T-helper 1 cell treated with Interleukin-12 subunit alpha and Interleukin-12 subunit beta and Interleukin-4 antibody, amounts not matched to agents 30 μg/mL and 1 μg/mL, for 36 hours (primary cell): ENCODE data around the gene F8.
"Not testable (repeated sequence)": the region's sequence is repeated elsewhere in the genome, so short reads cannot be mapped to it uniquely, and the experiment has no call there.

Source experiments
- H3K27ac Mint-ChIP-seq: one replicate; pipeline ENCODE4 v1.8.0; 2021; ENCODE audit warnings: mild to moderate bottlenecking, mixed read lengths
- H3K27me3 Mint-ChIP-seq: one replicate; pipeline ENCODE4 v1.8.0; 2021; ENCODE audit warnings: low read depth, mixed read lengths
- H3K36me3 Mint-ChIP-seq: one replicate; pipeline ENCODE4 v1.8.0; 2021; ENCODE audit warnings: low read depth, mixed read lengths
- H3K4me1 Mint-ChIP-seq: one replicate; pipeline ENCODE4 v1.8.0; 2021; ENCODE audit warnings: low read depth, mixed read lengths
- H3K4me3 Mint-ChIP-seq: one replicate; pipeline ENCODE4 v1.8.0; 2021; ENCODE audit warnings: mild to moderate bottlenecking, moderate library complexity, mixed read lengths
- H3K9me3 Mint-ChIP-seq: one replicate; pipeline ENCODE4 v1.8.0; 2021; ENCODE audit warnings: mixed read lengths

Gene F8

DNA sequence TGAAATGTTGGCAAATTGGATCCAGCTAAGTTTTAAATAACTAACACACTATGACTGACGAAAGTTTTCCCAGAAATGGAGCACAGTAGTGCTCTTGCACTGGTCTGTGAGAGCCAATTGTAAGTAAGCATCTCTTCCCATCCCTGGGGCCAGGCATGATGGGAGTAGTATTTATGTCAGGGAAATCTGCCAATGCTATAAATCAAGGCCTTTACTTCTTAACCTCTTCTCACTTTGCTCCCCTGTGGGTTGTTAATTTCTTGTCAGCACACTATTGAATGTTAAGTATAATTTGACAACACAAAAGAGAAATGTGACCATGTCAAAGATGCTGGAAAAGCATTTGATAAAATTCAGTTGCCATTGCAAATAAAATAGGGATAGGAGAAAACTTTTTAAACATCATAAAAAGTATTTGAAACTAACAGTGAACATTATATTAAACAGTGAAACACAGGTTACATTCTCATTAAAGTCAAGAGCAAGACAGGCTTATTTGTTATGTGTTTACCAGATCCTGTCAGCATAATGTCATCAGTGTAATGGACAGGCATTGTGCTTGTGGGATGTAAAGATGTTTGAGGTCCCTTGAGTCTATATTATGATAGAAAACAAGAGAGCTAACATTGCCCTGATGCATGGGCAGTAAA, 131.4 kb downstream of the F8 start:
- H3K36me3 Mint-ChIP-seq, result peaks cover 3% of the 10 kb centered on the region
- no peak overlapping the region for H3K27ac Mint-ChIP-seq
- H3K9me3 Mint-ChIP-seq, result no peaks in the 10 kb centered on the region
- H3K4me1 Mint-ChIP-seq, result no peaks in the 10 kb centered on the region
- H3K27me3 Mint-ChIP-seq, result no peaks in the 10 kb centered on the region
- no peak overlapping the region for H3K4me3 Mint-ChIP-seq

DNA sequence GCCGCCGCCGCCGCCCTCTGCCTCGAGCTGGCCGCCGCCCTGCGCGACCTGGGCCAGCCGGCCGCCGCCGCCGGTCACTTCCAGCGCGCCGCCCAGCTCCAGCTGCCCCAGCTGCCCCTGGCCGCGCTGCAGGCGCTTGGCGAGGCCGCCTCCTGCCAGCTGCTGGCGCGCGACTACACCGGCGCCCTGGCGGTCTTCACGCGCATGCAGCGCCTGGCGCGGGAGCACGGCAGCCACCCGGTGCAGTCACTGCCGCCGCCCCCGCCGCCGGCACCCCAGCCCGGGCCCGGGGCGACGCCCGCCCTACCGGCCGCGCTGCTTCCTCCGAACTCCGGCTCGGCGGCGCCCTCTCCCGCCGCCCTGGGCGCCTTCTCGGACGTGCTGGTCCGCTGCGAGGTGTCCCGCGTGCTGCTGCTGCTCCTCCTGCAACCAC, 135.7 kb downstream of the F8 start:
- not testable (repeated sequence) for H3K4me3 Mint-ChIP-seq, H3K27me3 Mint-ChIP-seq, H3K4me1 Mint-ChIP-seq, H3K9me3 Mint-ChIP-seq, H3K27ac Mint-ChIP-seq, H3K36me3 Mint-ChIP-seq

DNA sequence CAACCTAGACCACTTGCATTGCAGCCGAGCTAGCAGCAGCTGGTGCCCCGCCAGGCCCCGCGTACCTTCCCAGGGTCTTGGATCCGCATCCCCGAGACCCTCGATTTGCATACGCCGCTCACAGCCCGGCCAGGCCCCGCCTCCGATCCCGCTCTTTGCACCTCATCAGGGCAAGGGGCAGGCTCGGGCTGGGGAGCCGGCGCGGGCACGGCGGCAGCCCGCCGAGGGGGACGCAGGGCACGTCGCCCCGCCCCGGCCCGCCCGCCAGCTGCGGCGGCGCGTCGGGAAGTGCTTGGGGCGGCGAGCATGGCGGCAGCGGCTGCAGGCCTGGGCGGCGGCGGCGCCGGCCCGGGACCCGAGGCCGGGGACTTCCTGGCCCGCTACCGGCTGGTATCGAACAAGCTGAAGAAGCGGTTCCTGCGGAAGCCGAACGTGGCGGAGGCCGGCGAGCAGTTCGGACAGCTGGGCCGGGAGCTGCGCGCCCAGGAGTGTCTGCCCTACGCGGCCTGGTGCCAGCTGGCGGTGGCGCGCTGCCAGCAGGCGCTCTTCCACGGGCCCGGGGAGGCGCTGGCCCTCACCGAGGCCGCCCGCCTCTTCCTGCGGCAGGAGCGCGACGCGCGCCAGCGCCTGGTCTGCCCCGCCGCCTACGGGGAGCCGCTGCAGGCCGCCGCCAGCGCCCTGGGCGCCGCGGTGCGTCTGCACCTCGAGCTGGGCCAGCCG, 136.3 kb downstream of the F8 start, which contains the start of gene F8A1:
Gene F8A1 (plus strand): TSS at position 287 of the 720 bp plus-strand sequence. CDS start 20 bp downstream, at position 307.
- H3K27me3 Mint-ChIP-seq, H3K4me3 Mint-ChIP-seq, H3K27ac Mint-ChIP-seq: not testable (repeated sequence)

DNA sequence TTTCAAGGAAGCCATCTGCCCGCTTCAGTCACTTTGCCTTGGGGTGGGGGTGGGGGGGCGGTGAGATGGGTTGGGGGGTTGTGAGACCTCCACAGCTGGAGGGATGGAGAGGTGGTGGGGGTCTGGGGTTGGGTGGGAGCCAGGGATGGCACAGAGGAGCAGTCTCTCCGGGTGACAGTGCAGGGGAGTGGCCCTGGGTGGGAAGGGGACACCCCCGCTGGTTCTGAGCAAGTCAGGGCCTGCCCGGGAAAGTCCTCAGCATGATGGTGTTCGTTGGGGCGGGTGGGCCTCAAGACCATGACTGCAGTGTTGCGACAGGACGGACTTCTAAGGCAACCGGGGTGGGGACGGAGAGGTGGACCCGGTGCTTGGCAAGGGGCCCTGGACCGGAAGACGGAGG, 137.0 kb downstream of the F8 start:
- H3K4me3 Mint-ChIP-seq, H3K4me1 Mint-ChIP-seq: not testable (repeated sequence)

More for the DNA sequence above, 136.3 kb downstream of the F8 start, which contains the start of gene F8A1:
- H3K4me1 Mint-ChIP-seq, H3K36me3 Mint-ChIP-seq, H3K9me3 Mint-ChIP-seq: not testable (repeated sequence)

DNA sequence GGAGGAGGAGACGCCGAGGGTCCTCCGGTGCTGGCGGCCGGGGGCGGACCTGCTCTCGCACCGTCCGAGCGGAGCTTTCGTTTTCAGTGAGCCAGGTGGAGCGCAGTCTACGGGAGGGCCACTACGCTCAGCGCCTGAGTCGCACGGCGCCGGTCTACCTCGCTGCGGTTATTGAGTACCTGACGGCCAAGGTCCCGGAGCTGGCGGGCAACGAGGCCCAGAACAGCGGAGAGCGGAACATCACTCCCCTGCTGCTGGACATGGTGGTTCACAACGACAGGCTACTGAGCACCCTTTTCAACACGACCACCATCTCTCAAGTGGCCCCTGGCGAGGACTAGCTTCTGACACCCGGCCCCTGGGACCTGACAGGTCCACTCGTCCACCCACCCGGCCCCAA, 137.5 kb downstream of the F8 start:
- not testable (repeated sequence) for H3K9me3 Mint-ChIP-seq, H3K27me3 Mint-ChIP-seq, H3K4me3 Mint-ChIP-seq, H3K27ac Mint-ChIP-seq, H3K4me1 Mint-ChIP-seq, H3K36me3 Mint-ChIP-seq

More for the DNA sequence above, 137.0 kb downstream of the F8 start:
- H3K27me3 Mint-ChIP-seq, H3K9me3 Mint-ChIP-seq, H3K27ac Mint-ChIP-seq, H3K36me3 Mint-ChIP-seq: not testable (repeated sequence)

DNA sequence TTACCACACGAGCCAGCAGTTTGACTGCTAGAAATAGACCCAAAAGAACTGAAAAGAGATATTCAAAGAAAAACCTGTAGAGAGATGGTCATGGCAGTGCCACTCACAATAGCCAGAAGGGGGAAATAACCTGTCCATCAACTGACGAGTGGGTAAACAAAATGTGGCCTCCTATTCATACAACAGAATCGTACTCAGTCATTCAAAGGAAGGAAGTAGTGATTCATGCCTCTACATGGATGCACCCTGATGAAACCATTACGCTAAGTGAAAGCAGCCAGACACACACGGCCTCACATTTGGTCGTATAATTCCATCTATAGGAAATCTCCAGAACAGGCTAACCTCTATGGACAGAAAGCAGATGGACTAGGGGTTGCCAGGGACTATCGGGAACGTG, 138.5 kb downstream of the F8 start:
- H3K9me3 Mint-ChIP-seq, H3K27ac Mint-ChIP-seq, H3K36me3 Mint-ChIP-seq, H3K4me3 Mint-ChIP-seq, H3K27me3 Mint-ChIP-seq, H3K4me1 Mint-ChIP-seq: not testable (repeated sequence)

DNA sequence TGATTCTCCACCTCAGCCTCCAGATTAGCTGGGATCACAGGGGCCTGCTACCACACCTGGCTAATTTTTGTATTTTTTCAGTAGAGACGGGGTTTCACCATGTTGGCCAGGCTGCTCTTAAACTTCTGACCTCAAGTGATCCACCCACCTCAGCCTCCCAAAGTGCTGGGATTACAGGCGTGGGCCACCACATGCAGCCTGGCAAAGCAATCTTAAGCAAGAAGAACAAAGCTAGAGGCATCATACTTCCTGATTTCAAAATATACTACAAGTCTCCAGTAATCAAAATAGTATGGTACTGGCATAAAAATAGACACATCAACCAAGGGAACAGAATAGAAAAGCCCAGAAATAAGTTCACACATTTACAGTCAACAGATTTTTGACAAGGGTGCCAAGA, 149.2 kb downstream of the F8 start:
- no peak overlapping the region for H3K4me3 Mint-ChIP-seq
- no peak overlapping the region for H3K27ac Mint-ChIP-seq
- peaks cover 3% of the 10 kb centered on the region for H3K27me3 Mint-ChIP-seq
- no peaks in the 10 kb centered on the region for H3K4me1 Mint-ChIP-seq
- peaks cover 17% of the 10 kb centered on the region for H3K9me3 Mint-ChIP-seq
- no peaks in the 10 kb centered on the region for H3K36me3 Mint-ChIP-seq

DNA sequence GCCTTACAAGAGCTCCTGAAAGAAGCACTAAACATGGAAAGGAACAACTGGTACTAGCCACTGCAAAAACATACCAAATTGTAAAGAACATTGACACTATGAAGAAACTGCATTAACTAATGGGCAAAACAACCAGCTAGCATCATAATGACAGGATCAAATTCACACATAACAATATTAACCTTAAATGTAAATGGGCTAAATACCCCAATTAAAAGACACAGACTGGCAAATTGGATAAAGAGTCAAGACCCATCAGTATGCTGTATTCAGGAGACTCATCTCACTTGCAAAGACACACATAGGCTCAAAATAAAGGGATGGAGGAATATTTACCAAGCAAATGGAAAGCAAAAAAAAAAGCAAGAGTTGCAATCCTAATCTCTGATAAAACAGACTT, 154.0 kb downstream of the F8 start:
- not testable (repeated sequence) for H3K36me3 Mint-ChIP-seq, H3K4me1 Mint-ChIP-seq, H3K27ac Mint-ChIP-seq, H3K27me3 Mint-ChIP-seq, H3K4me3 Mint-ChIP-seq
- peaks cover 43% of the 10 kb centered on the region for H3K9me3 Mint-ChIP-seq

DNA sequence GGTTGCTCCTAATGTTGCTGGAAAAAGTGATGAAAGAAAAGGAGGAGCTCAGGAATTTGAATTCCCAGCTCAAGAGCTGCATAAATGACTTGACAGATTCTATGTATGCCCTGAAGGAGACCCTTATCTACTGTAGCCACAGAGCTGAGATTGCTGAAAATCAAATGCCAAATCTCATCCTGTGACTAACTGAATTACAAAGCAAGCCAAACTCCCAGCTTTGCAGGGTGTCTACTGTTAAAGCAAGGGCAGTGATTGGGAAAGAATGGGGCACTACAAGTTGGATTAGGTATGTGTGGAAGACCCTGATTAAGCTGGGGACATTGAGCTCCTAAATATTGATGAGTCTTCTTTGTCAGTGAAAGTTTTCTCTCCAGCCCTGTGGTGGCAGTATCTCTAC, 167.3 kb downstream of the F8 start:
- H3K36me3 Mint-ChIP-seq, result peaks cover 20% of the 10 kb centered on the region
- H3K27ac Mint-ChIP-seq, result no peak overlapping the region
- no peaks in the 10 kb centered on the region for H3K27me3 Mint-ChIP-seq
- no peaks in the 10 kb centered on the region for H3K4me1 Mint-ChIP-seq
- H3K4me3 Mint-ChIP-seq, result no peak overlapping the region
- H3K9me3 Mint-ChIP-seq, result no peaks in the 10 kb centered on the region

DNA sequence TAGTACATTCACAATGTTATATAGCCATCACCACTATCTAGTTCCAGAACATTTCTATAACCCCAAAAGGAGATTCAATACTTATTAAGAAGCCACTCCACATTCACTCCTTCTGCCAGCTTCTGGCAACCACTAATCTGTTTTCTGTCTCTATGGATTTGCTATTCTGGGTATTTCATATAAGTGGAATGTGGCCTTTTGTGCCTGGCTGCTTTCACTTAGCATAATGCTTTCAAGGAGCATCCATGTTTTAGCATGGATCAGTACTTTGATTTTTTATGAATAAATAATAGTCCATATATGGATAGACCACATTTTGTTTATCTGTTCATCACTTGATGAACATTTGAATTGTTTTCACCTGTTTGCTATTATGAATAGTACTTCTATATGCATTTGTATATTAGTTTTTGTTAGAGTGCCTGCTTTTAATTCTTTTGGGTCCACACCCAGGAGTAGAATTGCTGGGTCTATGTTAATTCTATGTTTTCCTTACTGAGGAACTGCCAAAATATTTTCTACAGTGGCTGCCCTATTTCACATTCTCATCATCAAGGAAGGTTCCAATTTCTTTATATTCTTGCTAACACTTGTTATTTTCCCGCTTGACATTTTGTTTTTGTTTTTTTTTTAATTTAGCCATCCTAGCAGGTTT, 171.4 kb downstream of the F8 start:
- no peak overlapping the region for H3K4me3 Mint-ChIP-seq
- no peaks in the 10 kb centered on the region for H3K9me3 Mint-ChIP-seq
- no peaks in the 10 kb centered on the region for H3K4me1 Mint-ChIP-seq
- H3K36me3 Mint-ChIP-seq, result peaks cover 5% of the 10 kb centered on the region
- no peak overlapping the region for H3K27ac Mint-ChIP-seq
- H3K27me3 Mint-ChIP-seq, result peaks cover under 1% of the 10 kb centered on the region

DNA sequence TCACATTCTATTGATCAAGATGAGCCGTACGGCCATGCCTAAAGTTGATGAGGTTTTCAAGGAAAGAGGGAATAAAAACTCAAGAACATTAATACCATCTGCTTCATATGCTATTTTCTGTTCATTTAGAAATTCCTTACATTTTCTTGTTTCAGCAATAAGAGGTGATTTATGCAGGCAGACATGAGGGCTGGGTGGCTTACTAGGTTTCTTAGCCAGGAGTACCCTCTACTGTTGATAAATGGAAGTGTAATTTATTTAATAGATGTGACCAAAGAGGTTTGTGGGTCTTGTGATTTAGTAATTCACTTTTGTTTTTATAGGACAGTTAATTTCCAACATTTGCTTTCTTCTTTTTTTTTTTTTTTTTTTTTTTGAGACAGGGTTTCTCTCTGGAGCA, 181.7 kb downstream of the F8 start:
- Mint-ChIP-seq H3K27me3 (peaks cover 4% of the 10 kb centered on the region), H3K4me1 (peaks cover 7% of the 10 kb centered on the region), H3K27ac (no peak overlapping the region), H3K9me3 (no peaks in the 10 kb centered on the region), H3K36me3 (no peaks in the 10 kb centered on the region), H3K4me3 (no peak overlapping the region)

DNA sequence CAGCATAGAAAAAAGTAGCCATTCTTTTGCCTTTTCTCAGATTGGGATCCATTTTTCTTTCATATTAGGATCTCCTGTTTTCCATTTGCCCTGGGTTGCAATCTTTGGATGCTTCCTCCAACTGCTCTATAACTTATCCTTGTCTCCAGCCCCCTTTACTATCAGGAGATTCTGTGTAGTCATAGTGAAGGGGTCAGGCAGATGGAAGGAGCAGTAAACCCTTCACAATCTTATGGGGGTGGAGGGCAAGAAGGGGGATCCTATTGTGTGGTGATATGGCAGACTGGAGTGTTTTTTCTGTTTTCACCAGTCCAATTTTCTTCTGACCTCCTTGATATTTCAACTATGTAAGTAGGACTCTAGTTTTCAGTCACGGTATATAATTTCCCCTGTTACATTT, 186.4 kb downstream of the F8 start:
- H3K27me3 Mint-ChIP-seq, result no peaks in the 10 kb centered on the region
- H3K4me1 Mint-ChIP-seq, result peaks cover 7% of the 10 kb centered on the region
- no peaks in the 10 kb centered on the region for H3K9me3 Mint-ChIP-seq
- no peaks in the 10 kb centered on the region for H3K36me3 Mint-ChIP-seq
- H3K4me3 Mint-ChIP-seq, result no peak overlapping the region
- no peak overlapping the region for H3K27ac Mint-ChIP-seq

DNA sequence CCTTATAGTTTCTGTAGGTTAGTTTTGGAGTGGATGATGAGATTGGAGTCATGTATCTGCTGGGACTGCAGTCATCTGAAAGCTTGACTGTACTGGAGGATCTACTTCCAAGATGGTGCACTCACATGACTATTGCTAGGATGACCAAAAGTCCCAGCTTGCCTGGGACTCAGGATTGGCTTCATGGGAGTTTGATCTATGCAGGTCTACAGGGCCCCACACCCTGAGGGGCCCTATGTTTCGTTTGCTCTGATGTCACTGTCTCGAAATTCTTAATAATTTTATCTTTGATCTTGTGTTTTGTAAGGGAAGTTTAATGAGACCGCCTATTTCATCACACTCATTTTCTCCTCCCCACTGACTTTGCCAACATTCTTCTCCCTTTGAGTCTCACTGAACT, 188.0 kb downstream of the F8 start, which contains the start of gene SMIM9:
Gene SMIM9 (minus strand): TSS at position 101 of the 400 bp plus-strand sequence. CDS start 3,806 bp downstream, outside the sequence.
- no peaks in the 10 kb centered on the region for H3K27me3 Mint-ChIP-seq
- H3K27ac Mint-ChIP-seq, result no peak within 1 kb of the TSS
- H3K9me3 Mint-ChIP-seq, result no peaks in the 10 kb centered on the region
- H3K4me3 Mint-ChIP-seq, result no peak within 1 kb of the TSS
- no peaks in the 10 kb centered on the region for H3K36me3 Mint-ChIP-seq
- H3K4me1 Mint-ChIP-seq, result peaks cover 13% of the 10 kb centered on the region

DNA sequence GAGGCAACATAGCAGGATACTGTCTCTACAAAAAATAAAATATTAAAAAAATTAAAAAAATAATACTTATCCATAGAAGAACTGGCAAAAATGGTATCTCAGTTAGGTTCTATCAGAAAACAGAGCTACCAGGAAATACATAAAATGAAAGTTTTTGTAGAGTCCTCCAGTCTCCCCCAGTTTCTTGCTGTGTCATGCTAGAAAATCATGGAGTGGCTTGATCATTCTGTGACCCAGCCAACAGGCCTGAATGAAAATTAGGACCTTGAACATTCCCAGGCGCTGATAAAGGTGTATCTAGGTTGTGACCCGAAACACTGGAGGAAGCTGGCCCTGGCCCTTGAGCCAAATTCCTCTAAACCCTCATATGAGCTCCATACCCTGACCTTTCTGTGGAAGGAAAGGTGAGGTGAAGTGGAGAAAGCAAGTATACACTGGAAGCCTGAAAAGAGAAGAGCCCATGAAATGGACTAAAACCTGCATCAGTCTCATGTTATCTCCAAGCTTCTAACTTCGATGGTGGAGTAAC, 188.7 kb downstream of the F8 start:
- H3K9me3 Mint-ChIP-seq, result no peaks in the 10 kb centered on the region
- no peak overlapping the region for H3K27ac Mint-ChIP-seq
- no peaks in the 10 kb centered on the region for H3K27me3 Mint-ChIP-seq
- H3K36me3 Mint-ChIP-seq, result no peaks in the 10 kb centered on the region
- H3K4me3 Mint-ChIP-seq, result no peak overlapping the region
- peaks cover 18% of the 10 kb centered on the region for H3K4me1 Mint-ChIP-seq

DNA sequence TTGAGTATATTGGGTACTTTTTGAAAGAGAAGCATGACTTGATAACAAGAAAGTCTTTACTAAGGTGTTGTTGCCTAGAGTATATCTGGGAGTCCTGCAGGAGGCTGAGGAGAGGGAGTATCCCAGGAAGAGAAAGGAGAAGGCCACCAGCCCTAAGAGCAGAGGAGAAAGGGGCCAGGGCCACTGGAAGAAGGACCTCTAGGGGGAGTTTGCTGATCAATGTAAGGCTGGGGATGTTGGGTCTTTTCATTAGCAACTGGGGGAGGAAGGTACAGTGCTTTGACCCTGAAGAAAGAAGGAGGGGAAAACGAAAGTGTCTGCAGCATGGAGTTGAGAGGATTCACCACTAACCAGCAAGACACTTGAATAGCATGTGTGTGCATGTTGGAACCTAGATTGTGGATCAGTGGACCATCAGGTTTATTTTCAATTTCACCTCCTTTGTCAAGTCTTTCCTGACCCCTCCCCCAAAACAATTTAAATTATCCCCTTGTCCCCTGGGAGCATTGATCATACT, 192.5 kb downstream of the F8 start:
- no peaks in the 10 kb centered on the region for H3K36me3 Mint-ChIP-seq
- H3K9me3 Mint-ChIP-seq, result no peaks in the 10 kb centered on the region
- no peak overlapping the region for H3K4me3 Mint-ChIP-seq
- no peaks in the 10 kb centered on the region for H3K27me3 Mint-ChIP-seq
- H3K4me1 Mint-ChIP-seq, result peaks cover 27% of the 10 kb centered on the region
- H3K27ac Mint-ChIP-seq, result peak overlapping the region; percentile 26
